Testis (tissue), 5 donors: ENCODE measurements around the gene PSMD12. TPM values are rescaled to one million over a fixed set of nuclear protein-coding genes. Genes with fewer than 3 reads are reported as not detected.

Experiments
- DNase-seq: peaks from one replicate; pipeline ENCODE4 v3.0.0-alpha.2; 2019
- H3K27ac ChIP-seq, 2 donors: fragments of 200-600 bp; sonication (generic); one replicate each; pipeline ENCODE4 v1.5.1; 2019
- H3K27me3 ChIP-seq: fragments of 200-600 bp; sonication (generic); one replicate; pipeline ENCODE4 v1.5.1; 2019
- H3K36me3 ChIP-seq: fragments of 200-600 bp; sonication (generic); one replicate; pipeline ENCODE4 v1.5.1; 2017; ENCODE audit warnings: low read depth; ENCODE audit errors: missing control alignments
- H3K4me1 ChIP-seq: fragments of 200-600 bp; sonication (generic); one replicate; pipeline ENCODE4 v1.5.1; 2019
- H3K4me3 ChIP-seq, 2 donors: fragments of 200-600 bp; sonication (generic); one replicate each; pipeline ENCODE4 v1.5.1; 2017 to 2019
- H3K9me3 ChIP-seq: fragments of 200-600 bp; sonication (generic); one replicate; pipeline ENCODE4 v1.5.1; 2017
- POLR2A ChIP-seq: fragments of 450-650 bp; IDR thresholded peaks from one replicate; pipeline ENCODE4 v1.6.1; 2017; ENCODE audit warnings: antibody characterized with exemption, mild to moderate bottlenecking, moderate library complexity
- WGBS, 2 donors: methylation state at CpG; one replicate each; pipeline ENCODE4 v1.1.5; 2018; 5-methylcytosine and 5-hydroxymethylcytosine counted together
- intact Hi-C: fragments of 100-400 bp; cut with DNase I; formaldehyde crosslinking; loops from one replicate; pipeline ENCODE4 v1.15.1; 2023; ENCODE audit warnings: low total_unique reads
- long read RNA-seq, 2 donors: transcript quantifications; one replicate each; lab custom pipeline, GENCODE V29; 2026
- polyA plus RNA-seq: library from polyadenylated mRNA; stranded (reverse); fragments of 350-450 nt; fragmentation: Illumina TruSeq; extraction: RNeasy Lipid Tissue Mini Kit (QIAGEN cat#74804); gene quantifications from one replicate; pipeline ENCODE4 v1.2.3, GENCODE V29; 2014; ENCODE audit warnings: low read depth, low replicate concordance; ENCODE audit not compliant: insufficient read depth
- total RNA-seq, 2 donors: library from RNA; depleted of rRNA; stranded (reverse); fragments of >200 nt; gene quantifications; one replicate each; pipeline ENCODE4 v1.2.3, GENCODE V29; 2016
- TF ChIP-seq, protein P1 (sequence below), 3 experiments: fragments of 450-650 bp in 2 of 3; fragments of 200-600 bp in 1 of 3; sonication (generic) in 1 of 3; IDR thresholded peaks; one replicate each; pipeline ENCODE4 v1.5.1; 2016 to 2019; ENCODE audit warnings: antibody characterized with exemption in 3 of 3, mild to moderate bottlenecking in 2 of 3, moderate library complexity in 1 of 3

Gene PSMD12
- total RNA-seq (10 to 100 TPM; 32.8 to 46.3 TPM), polyA plus RNA-seq (71.2 TPM)
- long read RNA-seq, donor 1, full-length matches to known transcripts: 29 of 38 reads
- long read RNA-seq, donor 1, partial matches to known transcripts: 9 of 38 reads
- long read RNA-seq, donor 1, other reads (novel, unspliced or antisense): 0 of 38 reads
- long read RNA-seq, donor 2, full-length matches to known transcripts: 8 of 22 reads
- long read RNA-seq, donor 2, partial matches to known transcripts: 14 of 22 reads
- long read RNA-seq, donor 2, other reads (novel, unspliced or antisense): 0 of 22 reads

DNA sequence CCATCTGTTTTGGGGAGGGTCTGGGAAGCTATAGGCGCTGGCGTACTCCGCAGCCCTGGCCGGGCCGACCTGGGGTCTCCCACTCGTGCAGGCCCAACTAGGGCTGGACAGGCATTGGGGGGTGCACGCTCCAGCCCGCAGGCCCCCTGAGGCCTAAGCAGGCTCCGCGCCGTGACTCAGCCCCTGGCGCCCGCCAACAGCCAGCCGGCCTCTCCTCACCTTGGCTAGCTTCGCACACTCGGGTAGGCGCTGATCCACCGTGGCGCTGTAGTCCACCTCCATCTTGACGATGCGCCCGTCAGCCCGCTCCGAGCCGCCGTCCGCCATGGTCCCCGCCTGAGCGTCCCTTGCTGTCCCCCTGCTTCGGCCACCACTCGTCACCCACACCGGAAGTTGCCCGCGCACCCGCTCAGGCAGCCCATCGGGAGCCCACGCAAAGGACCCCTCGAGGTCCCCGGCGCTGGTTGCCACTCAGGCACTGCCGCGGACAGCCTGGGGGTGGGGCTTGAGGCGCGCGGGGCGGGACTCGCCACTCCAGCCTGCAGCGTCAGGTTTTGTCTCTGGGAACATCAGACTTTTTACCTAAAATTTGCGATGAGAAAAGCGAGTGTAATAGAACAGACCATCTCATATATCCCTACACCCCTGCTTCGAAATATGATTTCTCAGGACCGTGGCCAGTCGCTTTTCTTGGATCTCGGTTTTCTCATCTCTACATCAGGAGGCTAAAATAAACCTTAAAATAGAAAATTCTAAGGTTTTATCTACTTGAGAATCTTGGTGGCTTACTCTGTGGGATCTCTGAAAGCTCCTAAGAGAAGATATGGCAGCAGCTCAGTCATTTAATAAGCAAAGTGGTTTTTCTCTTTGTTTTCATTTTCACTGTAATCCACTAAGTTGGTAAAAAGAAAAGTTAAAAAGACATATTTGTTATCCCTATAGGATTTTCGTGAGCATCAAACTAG lies at the start of gene PSMD12:
PSMD12 (minus strand) TSS at position 385 of the 965 bp plus-strand sequence; CDS start at position 327, 58 bp downstream.
- intact Hi-C loops: no loop called here
- H3K4me1 ChIP-seq: peaks cover 19% of the 10 kb centered on the region

DNA sequence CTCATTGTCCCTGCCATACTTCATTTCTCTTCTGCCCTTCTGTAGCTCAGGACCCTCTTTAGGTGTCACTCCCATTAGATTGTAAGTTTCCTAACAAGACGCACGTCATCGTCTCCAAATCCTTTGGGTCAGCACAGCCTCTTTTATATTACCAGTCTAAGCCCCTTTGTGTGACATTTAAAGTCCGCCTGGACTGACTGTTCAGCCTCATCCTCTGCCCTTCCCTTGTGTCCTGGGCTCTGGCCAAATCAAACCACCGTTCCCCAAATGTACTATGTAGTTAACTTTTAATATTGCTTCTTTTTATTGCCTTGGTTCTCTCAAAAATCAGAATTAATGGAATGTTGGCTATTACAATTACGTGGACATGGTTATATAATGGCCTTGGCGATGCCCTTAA lies 48.9 kb upstream of the PSMD12 start:
- Histone ChIP-seq H3K36me3 (no peaks in the 10 kb centered on the region), H3K4me3 (no peak overlapping the region), H3K27me3 (no peaks in the 10 kb centered on the region), H3K4me1 (peaks cover 7% of the 10 kb centered on the region), H3K27ac (peak overlapping the region in 1 of 2 donors; percentile 14), H3K9me3 (no peaks in the 10 kb centered on the region)
- TF ChIP-seq, protein P1, sequence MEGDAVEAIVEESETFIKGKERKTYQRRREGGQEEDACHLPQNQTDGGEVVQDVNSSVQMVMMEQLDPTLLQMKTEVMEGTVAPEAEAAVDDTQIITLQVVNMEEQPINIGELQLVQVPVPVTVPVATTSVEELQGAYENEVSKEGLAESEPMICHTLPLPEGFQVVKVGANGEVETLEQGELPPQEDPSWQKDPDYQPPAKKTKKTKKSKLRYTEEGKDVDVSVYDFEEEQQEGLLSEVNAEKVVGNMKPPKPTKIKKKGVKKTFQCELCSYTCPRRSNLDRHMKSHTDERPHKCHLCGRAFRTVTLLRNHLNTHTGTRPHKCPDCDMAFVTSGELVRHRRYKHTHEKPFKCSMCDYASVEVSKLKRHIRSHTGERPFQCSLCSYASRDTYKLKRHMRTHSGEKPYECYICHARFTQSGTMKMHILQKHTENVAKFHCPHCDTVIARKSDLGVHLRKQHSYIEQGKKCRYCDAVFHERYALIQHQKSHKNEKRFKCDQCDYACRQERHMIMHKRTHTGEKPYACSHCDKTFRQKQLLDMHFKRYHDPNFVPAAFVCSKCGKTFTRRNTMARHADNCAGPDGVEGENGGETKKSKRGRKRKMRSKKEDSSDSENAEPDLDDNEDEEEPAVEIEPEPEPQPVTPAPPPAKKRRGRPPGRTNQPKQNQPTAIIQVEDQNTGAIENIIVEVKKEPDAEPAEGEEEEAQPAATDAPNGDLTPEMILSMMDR (IDR thresholded peaks at IDR 0.05): no peak
- no peak for TF ChIP-seq POLR2A
- DNase-seq: no peak
- 51 to 56% methylated on average over 7 of the region's 7 CpGs for WGBS, 2 donors
- intact Hi-C loops: no loop called here

More for the DNA sequence above, at the start of gene PSMD12:
- TF ChIP-seq, protein P1 (IDR thresholded peaks at IDR 0.05): peak in 1 of 3 experiments; percentile 4
- no peak for TF ChIP-seq POLR2A
- no peaks in the 10 kb centered on the region for H3K9me3 ChIP-seq
- peak within 1 kb of the TSS; percentile 82 to 98 for H3K4me3 ChIP-seq
- no peaks in the 10 kb centered on the region for H3K27me3 ChIP-seq
- 1 to 2% methylated on average over 31 to 46 of the region's 55 CpGs for WGBS, 2 donors
- H3K27ac ChIP-seq: peak within 1 kb of the TSS; percentile 84 to 90
- peak; percentile 96 for DNase-seq
- no peaks in the 10 kb centered on the region for H3K36me3 ChIP-seq

DNA sequence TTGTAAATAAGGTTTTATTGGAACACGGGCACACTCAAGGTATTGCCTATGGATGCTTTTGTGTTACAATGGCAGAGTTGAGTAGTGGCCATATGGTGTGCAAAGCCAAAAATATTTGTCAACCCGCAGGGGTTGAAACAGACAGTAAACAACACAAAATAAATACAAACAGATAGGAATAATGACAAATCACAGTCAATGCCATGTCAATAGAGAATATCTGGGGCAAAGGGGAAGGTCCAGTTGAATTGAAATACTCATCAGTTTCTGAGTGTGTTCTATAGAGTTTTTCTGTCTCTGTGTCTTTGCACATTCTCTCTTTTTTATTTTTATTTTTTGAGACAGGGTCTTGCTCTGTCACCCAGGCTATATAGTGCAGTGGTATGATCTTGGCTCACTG lies 48.2 kb upstream of the PSMD12 start:
- intact Hi-C loops: no loop called here
- WGBS, 2 donors: 93 to 100% methylated on average over 2 of the region's 2 CpGs
- no peak overlapping the region for H3K4me3 ChIP-seq
- no peaks in the 10 kb centered on the region for H3K36me3 ChIP-seq
- TF ChIP-seq, protein P1 (IDR thresholded peaks at IDR 0.05): no peak
- no peak for TF ChIP-seq POLR2A
- no peaks in the 10 kb centered on the region for H3K27me3 ChIP-seq
- no peak for DNase-seq
- H3K4me1 ChIP-seq: peaks cover 7% of the 10 kb centered on the region
- H3K9me3 ChIP-seq: no peaks in the 10 kb centered on the region
- no peak overlapping the region for H3K27ac ChIP-seq

DNA sequence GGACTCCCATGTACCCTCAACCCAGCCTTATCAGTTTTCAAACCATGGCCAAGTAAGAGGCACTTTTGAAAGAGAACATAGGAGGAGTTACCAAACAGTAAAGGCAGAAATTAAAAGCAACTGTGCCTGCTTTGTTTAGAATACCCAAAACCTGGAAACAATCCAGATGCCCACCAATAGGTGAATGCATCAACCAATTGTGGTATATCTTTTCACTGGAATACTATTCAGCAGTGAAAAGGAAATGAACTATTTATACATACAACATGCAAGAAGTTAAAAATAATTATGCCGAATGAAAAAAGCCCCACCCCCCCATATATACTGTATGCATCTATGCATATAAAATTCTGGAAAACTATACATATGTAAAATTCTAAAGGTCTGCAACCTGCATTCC lies 47.8 kb upstream of the PSMD12 start:
- WGBS, 2 donors: 88 to 97% methylated on average over 1 of the region's 1 CpG
- H3K9me3 ChIP-seq: no peaks in the 10 kb centered on the region
- TF ChIP-seq POLR2A: no peak
- TF ChIP-seq, protein P1 (IDR thresholded peaks at IDR 0.05): no peak

More for the DNA sequence above, 47.8 kb upstream of the PSMD12 start:
- Histone ChIP-seq H3K36me3 (no peaks in the 10 kb centered on the region), H3K4me3 (no peak overlapping the region), H3K4me1 (peaks cover 7% of the 10 kb centered on the region), H3K27ac (no peak overlapping the region), H3K27me3 (no peaks in the 10 kb centered on the region)
- intact Hi-C loops: no loop called here
- no peak for DNase-seq
